GM15510 (cell line): ENCODE results near the gene NSG1.

Source experiments
- POLR2A ChIP-seq: IDR thresholded peaks from 3 replicates; pipeline ENCODE4 v1.6.1; 2011; ENCODE audit warnings: borderline replicate concordance; ENCODE audit not compliant: insufficient read length; ENCODE audit errors: extremely low read depth

Gene NSG1

DNA sequence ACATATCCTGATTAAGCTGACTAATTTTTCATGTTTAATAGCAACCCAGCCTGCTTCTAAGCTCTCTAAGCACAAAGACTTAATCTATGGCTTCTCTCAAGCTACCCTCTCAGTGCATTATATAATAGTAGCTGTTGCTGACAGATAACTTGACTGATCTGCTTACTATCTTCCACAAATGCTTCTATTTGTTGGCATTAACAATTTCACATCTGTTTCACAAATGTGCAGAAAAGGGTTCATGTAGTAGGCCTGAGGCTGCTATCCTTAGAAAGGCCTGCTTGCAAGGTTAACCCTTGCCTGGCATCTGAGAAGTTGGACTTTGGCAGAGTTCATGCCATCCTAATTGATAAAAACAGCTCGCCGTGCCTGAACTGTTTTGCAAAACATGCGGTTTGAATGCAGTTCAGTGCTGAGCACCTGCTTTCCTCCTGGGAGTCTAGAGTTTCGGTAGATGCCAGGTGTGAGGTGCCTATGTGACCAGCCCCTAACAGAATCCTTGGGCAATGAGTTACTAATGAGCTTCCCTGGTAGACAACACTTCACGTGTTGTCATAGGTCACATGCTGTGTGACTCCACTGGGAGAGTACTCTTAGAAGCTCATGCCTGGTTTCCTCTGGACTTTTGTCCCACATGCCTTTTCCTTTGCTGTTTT, 68.4 kb downstream of the NSG1 start:
- no peak for TF ChIP-seq POLR2A

DNA sequence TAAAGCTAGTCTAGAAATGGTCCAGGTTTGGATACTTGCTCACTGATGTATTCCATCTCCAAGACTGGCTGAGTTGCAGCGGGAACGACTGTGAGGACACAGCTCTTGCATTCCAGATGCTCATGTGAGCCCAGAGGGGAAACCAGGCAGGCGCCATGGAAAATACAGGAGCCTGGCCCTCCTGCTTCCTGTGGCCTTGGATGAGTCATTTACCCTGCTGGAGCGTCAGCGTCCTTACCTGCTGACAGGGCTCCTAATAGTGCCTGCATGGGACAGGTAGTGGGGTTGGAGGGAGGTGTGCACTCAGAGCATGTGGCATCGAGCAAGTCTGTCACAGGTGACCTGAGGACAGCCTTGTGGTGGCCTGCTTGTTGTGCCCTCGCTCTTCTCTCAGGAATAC, 69.4 kb downstream of the NSG1 start:
- no peak for TF ChIP-seq POLR2A

DNA sequence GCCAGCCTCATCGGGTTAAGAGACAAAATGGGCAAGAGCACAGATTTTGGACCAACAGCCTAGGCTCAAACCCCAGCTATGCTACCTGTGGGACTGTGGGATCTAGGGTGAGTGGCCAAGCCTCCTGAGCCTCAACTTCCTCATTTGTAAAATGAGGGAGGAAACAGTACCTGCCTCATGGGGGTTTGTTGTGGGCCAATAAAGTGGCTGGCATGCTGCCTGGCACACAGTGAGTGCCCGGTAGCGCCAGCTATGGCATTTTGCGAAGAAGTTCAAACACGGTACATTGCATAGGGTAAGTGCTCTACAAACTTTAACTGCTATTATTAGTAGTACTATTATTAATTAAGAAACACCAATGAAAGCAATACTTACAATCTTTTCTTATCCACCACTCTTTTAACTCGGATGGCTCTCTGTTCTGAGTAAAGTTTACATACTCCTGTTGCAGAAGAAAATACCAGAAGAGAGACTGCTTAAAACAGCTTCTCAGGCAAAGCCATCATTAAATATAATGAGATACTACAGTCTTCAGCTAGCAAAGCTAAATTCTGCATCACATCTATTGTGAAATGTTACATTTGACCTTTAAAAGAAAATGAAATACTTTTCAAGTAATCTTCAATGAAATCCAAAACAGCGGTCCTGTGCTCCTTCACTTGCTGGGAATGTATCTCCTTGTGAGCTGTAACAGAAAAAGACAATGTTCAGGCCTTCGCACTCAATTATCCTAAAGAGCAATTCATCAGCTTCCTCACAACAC, 70.1 kb downstream of the NSG1 start:
- no peak for TF ChIP-seq POLR2A

DNA sequence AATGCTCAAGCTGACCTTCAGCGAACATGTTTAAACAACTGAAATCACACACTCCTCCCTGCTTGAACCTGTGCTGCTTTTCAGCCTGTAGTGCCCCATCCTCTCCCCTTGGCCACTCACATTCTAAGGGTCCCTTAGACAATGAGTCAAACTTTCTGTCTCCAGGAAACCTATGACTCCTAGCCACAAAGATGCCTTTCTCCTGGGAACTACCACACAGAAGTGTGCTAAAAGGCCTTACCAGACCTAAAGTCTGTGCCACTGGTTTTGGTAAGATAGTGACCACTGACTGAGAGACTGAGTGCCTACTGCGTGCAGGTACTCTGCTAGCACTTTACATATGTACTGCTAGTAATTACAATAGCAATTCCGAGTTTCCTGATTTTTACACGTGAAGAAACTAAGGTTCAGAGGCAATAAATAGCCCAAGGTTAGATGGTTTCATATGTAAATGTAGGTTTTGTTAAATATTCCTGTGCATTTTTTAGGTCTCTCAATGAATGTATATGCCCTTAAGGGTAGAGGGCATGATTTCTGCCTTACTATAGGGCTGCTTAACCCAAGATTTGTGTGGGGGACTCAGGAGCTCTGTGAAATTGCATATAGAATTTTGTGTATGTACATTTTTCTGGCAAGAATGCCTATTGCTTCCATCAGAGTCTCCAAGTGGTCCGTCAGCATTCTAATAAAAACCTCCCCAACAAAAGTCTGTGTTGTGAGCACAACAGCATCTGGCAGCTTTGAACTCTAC, 71.1 kb downstream of the NSG1 start:
- TF ChIP-seq POLR2A = no peak

DNA sequence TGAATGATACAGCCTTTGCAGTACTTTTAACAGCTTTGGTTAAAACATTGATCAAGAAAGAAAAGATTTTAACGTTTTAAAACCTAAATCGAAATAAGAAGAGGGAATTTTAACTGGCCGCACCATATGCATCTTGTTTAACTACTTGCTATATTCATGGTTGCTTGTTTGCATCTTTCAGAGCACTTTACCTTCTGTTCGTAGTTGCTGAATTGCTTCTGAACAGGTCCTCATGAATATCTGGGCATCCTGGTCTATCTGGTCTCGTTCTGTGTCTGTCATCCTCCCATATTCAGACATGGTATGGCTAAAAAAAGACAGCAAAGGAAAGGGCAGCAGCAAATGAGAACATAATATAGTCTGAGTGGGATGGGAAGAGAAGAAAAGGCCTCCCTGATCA, 72.3 kb downstream of the NSG1 start:
- TF ChIP-seq POLR2A = no peak

DNA sequence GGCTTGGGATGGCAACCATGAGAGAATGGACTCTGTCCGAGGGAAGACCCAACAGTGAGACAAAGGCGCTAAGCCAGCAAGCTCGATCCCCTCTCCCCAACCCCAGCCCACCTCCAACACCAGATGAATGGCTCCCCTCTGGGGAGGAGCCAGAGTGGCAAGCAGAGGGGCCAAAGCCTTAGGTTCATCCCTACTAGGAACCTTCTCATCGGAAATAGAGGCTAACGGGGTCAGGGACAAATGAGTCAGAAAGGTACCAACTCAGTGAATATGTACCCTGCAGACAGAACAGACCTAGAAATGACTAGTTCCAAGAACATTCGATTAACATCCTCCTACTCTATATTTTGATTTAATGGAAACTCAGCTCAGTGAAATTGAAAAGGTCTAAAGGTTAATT, 73.9 kb downstream of the NSG1 start:
- no peak for TF ChIP-seq POLR2A

DNA sequence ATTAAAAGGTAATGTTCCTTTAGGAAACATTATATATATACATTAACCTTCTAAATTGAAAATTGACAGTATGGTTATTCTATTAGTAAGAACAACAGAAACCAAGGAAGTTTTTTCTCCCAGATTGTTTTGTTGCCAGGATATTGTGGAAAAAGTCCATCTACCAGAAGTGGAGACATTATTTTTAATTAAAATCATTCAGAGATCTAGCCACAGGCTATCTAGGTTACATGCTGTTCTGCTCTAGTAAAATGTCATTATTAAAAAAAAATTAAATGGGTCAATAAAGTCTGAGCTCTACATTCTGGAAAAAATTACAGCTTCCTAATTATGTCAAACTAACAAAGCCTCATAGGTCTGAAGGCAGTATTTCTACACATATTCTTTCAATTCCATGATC, 74.3 kb downstream of the NSG1 start:
- no peak for TF ChIP-seq POLR2A

DNA sequence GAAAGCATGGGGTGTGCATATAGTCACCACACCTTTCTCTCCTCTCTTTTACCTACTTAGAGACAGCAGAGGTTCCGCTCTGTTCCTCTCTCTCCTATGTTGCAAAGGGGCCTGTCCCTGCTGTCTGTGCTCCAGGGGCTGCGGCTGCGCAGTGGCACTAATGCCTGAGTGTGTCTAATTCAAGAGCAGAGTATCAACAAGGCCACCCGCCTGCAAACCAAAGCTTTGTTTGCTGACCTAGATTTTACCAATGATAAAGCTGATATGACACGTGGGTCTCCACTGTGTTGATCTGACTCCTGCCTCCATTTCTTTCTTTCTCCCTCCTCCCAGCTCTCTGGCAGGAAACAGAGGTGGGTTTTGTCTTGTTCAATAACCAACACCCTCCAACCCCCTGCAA, 74.9 kb downstream of the NSG1 start:
- TF ChIP-seq POLR2A = no peak

DNA sequence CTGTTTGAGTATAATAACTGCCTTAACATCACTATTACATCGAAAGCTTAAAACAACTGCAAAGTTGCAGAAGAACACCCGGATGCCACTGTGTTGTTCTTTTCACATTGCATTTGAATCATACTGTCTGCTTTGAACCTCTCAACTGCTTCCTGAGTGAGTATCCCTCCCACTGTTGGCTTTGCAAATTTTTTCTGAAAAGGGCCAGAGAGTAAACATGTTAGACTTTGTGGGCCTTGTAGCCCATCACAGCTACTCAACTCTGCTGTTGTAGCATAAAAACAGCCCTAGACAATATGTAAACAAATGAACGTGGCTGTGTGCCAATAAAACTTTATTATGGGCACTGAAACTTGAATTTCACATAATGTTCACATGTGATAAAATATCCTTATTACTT, 76.1 kb downstream of the NSG1 start:
- no peak for TF ChIP-seq POLR2A
